Nephron progenitor cell (in vitro differentiated cells): ENCODE measurements around the gene IMMT.
A peak's percentile ranks its signal among the peaks of the same experiment; 100 is the strongest.
"Not testable (repeated sequence)": the region's sequence is repeated elsewhere in the genome, so short reads cannot be mapped to it uniquely, and the experiment has no call there.

Experiments
- DNase-seq: peaks from one replicate; pipeline ENCODE4 v3.0.0; 2021
- H3K27ac Mint-ChIP-seq: 2 replicates; pipeline ENCODE4 v1.8.0; 2021; ENCODE audit warnings: mild to moderate bottlenecking, moderate library complexity, mixed read lengths
- H3K27me3 Mint-ChIP-seq: 2 replicates; pipeline ENCODE4 v1.8.0; 2021; ENCODE audit warnings: mild to moderate bottlenecking, low read depth, mixed read lengths; ENCODE audit not compliant: poor library complexity
- H3K36me3 Mint-ChIP-seq: 2 replicates; pipeline ENCODE4 v1.8.0; 2021; ENCODE audit warnings: low read depth, mixed read lengths
- H3K4me1 Mint-ChIP-seq: 2 replicates; pipeline ENCODE4 v1.8.0; 2021; ENCODE audit warnings: mixed read lengths
- H3K4me3 Mint-ChIP-seq: 2 replicates; pipeline ENCODE4 v1.8.0; 2021; ENCODE audit warnings: mild to moderate bottlenecking, moderate library complexity, mixed read lengths
- H3K9me3 Mint-ChIP-seq: 2 replicates; pipeline ENCODE4 v1.8.0; 2021; ENCODE audit warnings: mild to moderate bottlenecking, moderate library complexity, mixed read lengths
- CTCF ChIP-seq: fragments of 200-600 bp; sonication (generic); IDR thresholded peaks from 2 replicates; pipeline ENCODE4 v1.5.0; 2021; ENCODE audit warnings: antibody characterized with exemption

The IMMT gene

DNA sequence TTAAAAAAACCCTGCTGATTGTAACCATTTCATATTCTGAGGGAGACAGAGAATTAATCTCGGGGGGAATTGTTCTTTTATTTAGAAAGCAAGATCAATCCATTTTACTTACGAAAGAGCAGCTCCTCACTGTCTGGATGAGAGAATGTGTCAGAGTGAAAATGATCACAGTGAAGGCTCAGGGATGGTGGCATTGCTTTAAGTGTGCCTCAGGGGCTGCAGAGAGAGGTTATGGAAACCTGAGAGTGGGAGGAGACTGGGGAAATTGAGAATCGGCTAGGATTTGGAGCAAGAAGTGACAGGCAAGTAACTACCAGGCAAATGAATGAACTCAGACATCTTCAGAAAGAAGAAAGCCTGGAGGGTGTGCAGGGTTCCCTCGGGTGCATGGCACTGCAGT lies 38.2 kb upstream of the IMMT start:
- Mint-ChIP-seq H3K9me3 (no peaks in the 10 kb centered on the region), H3K4me3 (no peak overlapping the region), H3K4me1 (peaks cover 61% of the 10 kb centered on the region), H3K27ac (peak overlapping the region; percentile 51), H3K27me3 (peaks cover 2% of the 10 kb centered on the region), H3K36me3 (no peaks in the 10 kb centered on the region)
- DNase-seq = no peak
- TF ChIP-seq CTCF = no peak

DNA sequence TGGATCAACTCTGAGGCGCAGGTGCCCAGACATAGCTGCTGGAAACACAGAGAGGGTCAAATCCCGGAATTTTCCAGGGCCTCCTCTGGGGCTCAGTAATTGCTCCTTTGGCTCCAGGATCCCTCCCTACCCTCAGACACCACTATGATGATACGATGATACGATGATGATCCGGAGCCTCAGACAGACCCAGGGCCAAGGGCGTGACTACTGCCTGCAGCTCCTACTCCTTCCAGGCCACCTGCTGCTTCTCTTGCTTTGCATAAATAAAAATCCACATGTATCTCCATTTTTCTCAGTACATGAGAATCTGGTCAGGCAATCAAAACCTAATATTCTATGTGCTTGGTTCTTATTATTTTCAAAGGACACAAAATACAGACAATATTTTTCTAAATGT lies 37.6 kb upstream of the IMMT start:
- no peaks in the 10 kb centered on the region for H3K36me3 Mint-ChIP-seq

GRCh38 chr2:86232373-86232784 lies 37.1 kb upstream of the IMMT start:
- Mint-ChIP-seq H3K27ac (no peak overlapping the region), H3K4me3 (no peak overlapping the region)
- no peak for DNase-seq

More for the DNA sequence above, 37.6 kb upstream of the IMMT start:
- no peak for DNase-seq
- H3K9me3 Mint-ChIP-seq = no peaks in the 10 kb centered on the region
- peaks cover 2% of the 10 kb centered on the region for H3K27me3 Mint-ChIP-seq
- H3K27ac Mint-ChIP-seq = no peak overlapping the region
- no peak for TF ChIP-seq CTCF
- H3K4me3 Mint-ChIP-seq = no peak overlapping the region
- H3K4me1 Mint-ChIP-seq = peaks cover 65% of the 10 kb centered on the region

GRCh38 chr2:86231680-86232372 lies 36.6 kb upstream of the IMMT start:
- Mint-ChIP-seq H3K36me3 (no peaks in the 10 kb centered on the region), H3K4me1 (peaks cover 65% of the 10 kb centered on the region), H3K27me3 (peaks cover 2% of the 10 kb centered on the region), H3K4me3 (no peak overlapping the region), H3K9me3 (no peaks in the 10 kb centered on the region), H3K27ac (no peak overlapping the region)
- DNase-seq = no peak
- TF ChIP-seq CTCF = no peak

More at GRCh38 chr2:86232373-86232784, 37.1 kb upstream of the IMMT start:
- no peaks in the 10 kb centered on the region for H3K9me3 Mint-ChIP-seq
- TF ChIP-seq CTCF = no peak
- no peaks in the 10 kb centered on the region for H3K36me3 Mint-ChIP-seq
- peaks cover 65% of the 10 kb centered on the region for H3K4me1 Mint-ChIP-seq
- peaks cover 2% of the 10 kb centered on the region for H3K27me3 Mint-ChIP-seq

GRCh38 chr2:86230961-86231360 lies 35.7 kb upstream of the IMMT start:
- H3K27me3 Mint-ChIP-seq = peaks cover 2% of the 10 kb centered on the region
- no peaks in the 10 kb centered on the region for H3K9me3 Mint-ChIP-seq
- no peak for DNase-seq
- peaks cover 61% of the 10 kb centered on the region for H3K4me1 Mint-ChIP-seq
- no peak overlapping the region for H3K4me3 Mint-ChIP-seq
- no peak overlapping the region for H3K27ac Mint-ChIP-seq
- H3K36me3 Mint-ChIP-seq = no peaks in the 10 kb centered on the region
- TF ChIP-seq CTCF = no peak

DNA sequence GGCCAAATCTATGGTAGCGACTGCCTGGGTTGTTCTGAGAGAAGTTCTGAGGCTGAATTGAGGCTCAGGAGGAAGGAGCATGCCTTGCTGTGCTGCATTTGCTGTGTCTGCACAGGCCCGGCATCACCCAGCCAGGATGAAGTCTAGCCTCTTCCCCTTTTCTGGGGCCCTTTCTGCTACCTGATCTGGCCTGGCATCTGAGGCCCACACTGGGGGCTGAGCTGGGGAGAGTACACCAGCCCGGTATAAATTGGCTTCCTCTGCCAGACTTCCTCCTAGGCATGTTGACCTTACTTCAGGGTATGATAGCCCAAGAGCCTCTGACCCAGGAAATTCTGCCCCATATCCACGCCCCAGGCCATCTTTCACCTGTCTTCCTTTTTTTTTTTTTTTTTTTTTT lies 34.0 kb upstream of the IMMT start:
- no peak overlapping the region for H3K4me3 Mint-ChIP-seq
- H3K36me3 Mint-ChIP-seq = no peaks in the 10 kb centered on the region
- peaks cover 3% of the 10 kb centered on the region for H3K27me3 Mint-ChIP-seq
- DNase-seq = no peak
- H3K9me3 Mint-ChIP-seq = no peaks in the 10 kb centered on the region
- H3K27ac Mint-ChIP-seq = peak overlapping the region; percentile 26
- peaks cover 63% of the 10 kb centered on the region for H3K4me1 Mint-ChIP-seq
- no peak for TF ChIP-seq CTCF

- H3K36me3 Mint-ChIP-seq, DNase-seq, H3K27me3 Mint-ChIP-seq, H3K4me3 Mint-ChIP-seq, H3K9me3 Mint-ChIP-seq: not testable (repeated sequence)
- H3K4me1 Mint-ChIP-seq = peaks cover 63% of the 10 kb centered on the region
- H3K27ac Mint-ChIP-seq = peak overlapping the region; percentile 26
These were observed 33.3 kb upstream of the IMMT start for GRCh38 chr2:86228574-86228973.
